ENCODE data around the gene ADGRD2.

- TF ChIP-seq, protein P1, sequence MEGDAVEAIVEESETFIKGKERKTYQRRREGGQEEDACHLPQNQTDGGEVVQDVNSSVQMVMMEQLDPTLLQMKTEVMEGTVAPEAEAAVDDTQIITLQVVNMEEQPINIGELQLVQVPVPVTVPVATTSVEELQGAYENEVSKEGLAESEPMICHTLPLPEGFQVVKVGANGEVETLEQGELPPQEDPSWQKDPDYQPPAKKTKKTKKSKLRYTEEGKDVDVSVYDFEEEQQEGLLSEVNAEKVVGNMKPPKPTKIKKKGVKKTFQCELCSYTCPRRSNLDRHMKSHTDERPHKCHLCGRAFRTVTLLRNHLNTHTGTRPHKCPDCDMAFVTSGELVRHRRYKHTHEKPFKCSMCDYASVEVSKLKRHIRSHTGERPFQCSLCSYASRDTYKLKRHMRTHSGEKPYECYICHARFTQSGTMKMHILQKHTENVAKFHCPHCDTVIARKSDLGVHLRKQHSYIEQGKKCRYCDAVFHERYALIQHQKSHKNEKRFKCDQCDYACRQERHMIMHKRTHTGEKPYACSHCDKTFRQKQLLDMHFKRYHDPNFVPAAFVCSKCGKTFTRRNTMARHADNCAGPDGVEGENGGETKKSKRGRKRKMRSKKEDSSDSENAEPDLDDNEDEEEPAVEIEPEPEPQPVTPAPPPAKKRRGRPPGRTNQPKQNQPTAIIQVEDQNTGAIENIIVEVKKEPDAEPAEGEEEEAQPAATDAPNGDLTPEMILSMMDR (optimal IDR thresholded peaks at IDR 0.05 in 1 of 3, IDR thresholded peaks at IDR 0.05 in 1 of 3, conservative IDR thresholded peaks at IDR 0.05 in 1 of 3; ENCODE audit: extremely low read depth in 1 of 3, insufficient read depth in 2 of 3, low read length in 3 of 3) = no peak
- TF ChIP-seq EZH2 (IDR thresholded peaks at IDR 0.05; ENCODE audit: low read length) = no peak
These were observed 39.0 kb downstream of the ADGRD2 start for GRCh38 chr9:124489222-124489621.

All from keratinocyte (primary cell).